ENCODE measurements around the gene WDR36.

The WDR36 gene

GRCh38 chr5:111095982-111096381 is 3.8 kb downstream of the WDR36 start:
- no peaks in the 10 kb centered on the region for H3K27me3 ChIP-seq (ENCODE audit: control insufficient read depth, low read length)
- no peak for TF ChIP-seq CTCF (IDR thresholded peaks at IDR 0.05; ENCODE audit: low read depth, low read length, poor library complexity, severe bottlenecking)
- TF ChIP-seq EZH2phosphoT487 (IDR thresholded peaks at IDR 0.05; ENCODE audit: borderline replicate concordance, low read length): no peak
- peaks cover 77% of the 10 kb centered on the region for H3K79me2 ChIP-seq (ENCODE audit: control insufficient read depth, low read length)
- no peak overlapping the region for H3K4me2 ChIP-seq (ENCODE audit: low read length)
- H4K20me1 ChIP-seq (ENCODE audit: control insufficient read depth, insufficient read depth, low read depth, low read length): peaks cover 20% of the 10 kb centered on the region
- no peak overlapping the region for H3K27ac ChIP-seq (ENCODE audit: low read depth, low read length)
- H3K9me2 ChIP-seq (replicated peaks; ENCODE audit: control insufficient read depth, low read length): no peaks in the 10 kb centered on the region
- no peak overlapping the region for H3K4me3 ChIP-seq (ENCODE audit: low read length)
- H3K36me3 ChIP-seq (ENCODE audit: control insufficient read depth, low read length): peaks cover 84% of the 10 kb centered on the region
- no peaks in the 10 kb centered on the region for H3K9me3 ChIP-seq (ENCODE audit: control insufficient read depth, insufficient read depth, low read length)
- peaks cover 28% of the 10 kb centered on the region for H3K4me1 ChIP-seq (ENCODE audit: control insufficient read depth, low read length)
- H3F3A ChIP-seq (ENCODE audit: control insufficient read depth, insufficient read depth): no peaks in the 10 kb centered on the region

- Histone ChIP-seq H3K4me1 (ENCODE audit: control insufficient read depth, low read length) (peaks cover 12% of the 10 kb centered on the region), H3K9me3 (ENCODE audit: control insufficient read depth, insufficient read depth, low read length) (no peaks in the 10 kb centered on the region), H3K4me3 (ENCODE audit: low read length) (no peak overlapping the region), H3K27me3 (ENCODE audit: control insufficient read depth, low read length) (no peaks in the 10 kb centered on the region), H3K36me3 (ENCODE audit: control insufficient read depth, low read length) (peaks cover 96% of the 10 kb centered on the region), H3K9me2 (replicated peaks; ENCODE audit: control insufficient read depth, low read length) (no peaks in the 10 kb centered on the region), H3F3A (ENCODE audit: control insufficient read depth, insufficient read depth) (no peaks in the 10 kb centered on the region), H3K4me2 (ENCODE audit: low read length) (no peak overlapping the region), H3K27ac (ENCODE audit: low read depth, low read length) (no peak overlapping the region), H4K20me1 (ENCODE audit: control insufficient read depth, insufficient read depth, low read depth, low read length) (peaks cover 11% of the 10 kb centered on the region), H3K79me2 (ENCODE audit: control insufficient read depth, low read length) (peaks cover 53% of the 10 kb centered on the region)
- TF ChIP-seq EZH2phosphoT487 (IDR thresholded peaks at IDR 0.05; ENCODE audit: borderline replicate concordance, low read length): no peak
- no peak for TF ChIP-seq CTCF (IDR thresholded peaks at IDR 0.05; ENCODE audit: low read depth, low read length, poor library complexity, severe bottlenecking)
These were observed 7.1 kb downstream of the WDR36 start for GRCh38 chr5:111099058-111099778.

- no peak overlapping the region for H3K4me2 ChIP-seq (ENCODE audit: low read length)
- peaks cover 97% of the 10 kb centered on the region for H3K36me3 ChIP-seq (ENCODE audit: control insufficient read depth, low read length)
- H3K4me3 ChIP-seq (ENCODE audit: low read length): no peak overlapping the region
These were observed 14.3 kb downstream of the WDR36 start for GRCh38 chr5:111106320-111106948.

More at GRCh38 chr5:111106320-111106948, 14.3 kb downstream of the WDR36 start:
- Histone ChIP-seq H3F3A (ENCODE audit: control insufficient read depth, insufficient read depth) (no peaks in the 10 kb centered on the region), H4K20me1 (ENCODE audit: control insufficient read depth, insufficient read depth, low read depth, low read length) (no peaks in the 10 kb centered on the region), H3K79me2 (ENCODE audit: control insufficient read depth, low read length) (peaks cover 5% of the 10 kb centered on the region), H3K27ac (ENCODE audit: low read depth, low read length) (no peak overlapping the region), H3K9me2 (replicated peaks; ENCODE audit: control insufficient read depth, low read length) (no peaks in the 10 kb centered on the region), H3K4me1 (ENCODE audit: control insufficient read depth, low read length) (no peaks in the 10 kb centered on the region), H3K9me3 (ENCODE audit: control insufficient read depth, insufficient read depth, low read length) (no peaks in the 10 kb centered on the region), H3K27me3 (ENCODE audit: control insufficient read depth, low read length) (no peaks in the 10 kb centered on the region)
- TF ChIP-seq EZH2phosphoT487 (IDR thresholded peaks at IDR 0.05; ENCODE audit: borderline replicate concordance, low read length) (no peak), CTCF (IDR thresholded peaks at IDR 0.05; ENCODE audit: low read depth, low read length, poor library complexity, severe bottlenecking) (no peak)
